GDM1 (cell line): ENCODE results near the gene NDUFB4.
"Not testable (repeated sequence)": the region's sequence is repeated elsewhere in the genome, so short reads cannot be mapped to it uniquely, and the experiment has no call there.

Experiments
- DNase-seq: peaks from one replicate; lab custom pipeline; 2025; lab: John Stamatoyannopoulos, UW

Gene NDUFB4

GRCh38 chr3:120637851-120638559, 41.9 kb downstream of the NDUFB4 start:
- DNase-seq, result peak; percentile 34

- not testable (repeated sequence) for DNase-seq
Measured at GRCh38 chr3:120638820-120639219, 42.7 kb downstream of the NDUFB4 start.

DNA sequence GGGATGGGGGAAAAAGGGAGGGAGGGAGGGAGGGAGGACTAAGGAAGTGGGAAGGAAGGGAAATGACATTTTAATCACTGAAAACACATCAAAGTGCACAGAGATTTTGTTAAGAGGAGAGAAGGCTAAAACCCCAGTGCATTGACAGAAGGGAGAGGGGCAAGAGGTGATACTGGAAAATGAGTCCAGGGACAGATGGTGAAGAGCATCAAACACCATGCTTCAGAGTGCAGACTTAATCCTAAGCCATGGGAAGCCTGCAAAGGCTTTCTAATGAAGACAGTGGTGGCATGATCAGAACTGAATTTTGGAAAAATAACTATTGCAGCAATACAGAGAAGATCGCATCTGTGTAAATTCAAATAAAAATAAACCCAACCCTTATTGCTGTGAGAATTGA, 44.1 kb downstream of the NDUFB4 start:
- DNase-seq, result no peak

DNA sequence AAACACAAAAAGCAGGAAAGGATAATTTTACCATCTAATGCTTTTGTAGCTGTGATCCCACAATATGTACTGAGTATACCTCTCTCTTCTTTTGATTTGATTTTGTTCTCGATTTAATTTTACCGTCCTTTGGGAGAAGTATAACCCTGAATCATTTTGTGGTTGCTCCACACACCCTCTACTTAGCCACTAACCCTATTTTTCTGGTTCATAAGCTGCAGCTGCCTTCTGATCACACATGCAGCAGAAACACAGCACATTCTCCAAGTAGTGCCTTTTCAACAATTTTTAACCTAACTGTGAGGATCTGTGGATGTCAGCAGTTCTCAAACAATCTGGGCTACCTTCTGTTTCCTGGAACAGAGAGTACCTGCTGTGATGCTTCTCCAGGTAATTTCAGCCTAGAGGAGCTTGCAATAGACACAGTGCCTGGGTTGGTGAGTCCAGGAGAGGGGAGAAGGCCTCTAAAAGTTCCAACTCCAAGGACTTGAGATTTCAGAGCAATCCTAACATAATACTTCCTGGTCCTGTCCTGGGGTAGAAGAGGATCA, 45.6 kb downstream of the NDUFB4 start:
- no peak for DNase-seq

GRCh38 chr3:120642368-120642948, 46.3 kb downstream of the NDUFB4 start:
- peak; percentile 83 for DNase-seq

DNA sequence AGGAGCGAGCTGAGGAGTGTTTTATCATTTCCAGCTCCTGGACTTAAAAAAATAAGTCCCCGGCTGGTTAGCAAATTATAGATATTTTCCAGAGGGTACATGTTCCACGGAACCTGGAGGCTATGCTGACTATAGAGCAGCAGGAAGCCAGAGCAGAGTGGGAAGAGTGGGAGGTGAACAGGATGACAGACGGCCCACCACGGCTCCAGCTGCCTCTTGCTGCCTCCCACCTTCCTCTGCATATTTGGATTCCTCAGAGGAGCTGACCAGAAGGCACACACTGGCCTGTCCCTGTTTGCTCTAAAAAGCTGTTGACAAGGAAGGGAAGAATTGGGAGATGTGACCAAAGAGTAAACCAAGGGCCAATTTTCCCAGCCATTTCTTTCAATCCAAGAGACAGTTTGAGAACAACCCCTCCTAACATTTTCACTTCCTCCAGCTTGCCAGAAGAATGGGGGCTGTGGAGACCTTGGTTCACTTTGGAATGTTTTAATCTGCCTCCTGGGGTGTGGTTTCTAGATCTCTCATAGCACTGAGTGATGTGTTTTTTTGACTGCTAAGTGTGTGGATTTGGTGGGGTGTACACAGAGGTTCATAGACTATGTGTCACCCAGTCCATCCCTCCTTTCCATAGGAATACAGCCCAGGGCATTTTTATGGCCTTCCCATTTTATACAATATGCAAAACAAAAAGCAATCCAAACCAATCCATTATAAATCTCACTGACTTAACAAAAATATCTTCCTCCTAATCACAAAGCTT, 49.1 kb downstream of the NDUFB4 start:
- no peak for DNase-seq

GRCh38 chr3:120646771-120647432, 50.8 kb downstream of the NDUFB4 start:
- DNase-seq, result no peak

DNA sequence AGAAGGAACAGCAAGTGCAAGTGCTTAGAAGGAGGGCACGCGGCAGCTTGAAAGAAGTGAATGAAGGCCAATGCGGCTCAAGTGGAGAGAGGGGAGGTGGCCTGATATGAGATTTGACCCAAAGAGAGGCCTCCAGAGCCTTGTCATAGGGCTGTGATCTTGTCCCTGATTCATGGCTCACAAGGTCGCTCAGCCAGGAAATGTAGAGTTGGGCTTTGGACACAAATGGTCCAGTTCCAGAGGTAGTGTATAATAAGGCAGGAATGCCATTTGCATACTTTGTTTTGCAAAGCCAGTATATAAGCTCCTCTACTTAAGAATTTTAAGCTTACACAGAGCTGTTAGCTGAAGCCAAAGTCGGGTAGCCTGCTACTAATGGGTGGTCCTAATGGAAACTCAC, 52.2 kb downstream of the NDUFB4 start:
- no peak for DNase-seq

- no peak for DNase-seq
Measured at GRCh38 chr3:120649830-120650233, 53.7 kb downstream of the NDUFB4 start.

DNA sequence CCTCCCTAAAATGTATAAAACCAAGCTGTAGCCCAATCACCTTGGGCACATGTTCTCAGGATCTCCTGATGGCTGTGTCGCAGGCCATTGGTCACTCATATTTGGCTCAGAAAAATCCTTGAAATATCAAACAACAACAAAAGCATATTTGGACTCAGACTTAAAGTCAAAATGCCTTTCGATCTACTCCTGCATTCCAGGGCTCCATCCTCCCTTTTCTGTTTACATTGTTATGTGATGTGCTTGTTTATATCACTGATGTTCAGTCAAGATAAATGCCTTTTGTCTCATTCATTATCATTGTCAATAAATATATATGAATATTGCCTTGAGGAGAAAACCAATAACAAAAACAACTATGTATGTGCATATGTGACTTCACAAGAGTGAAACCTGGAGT, 54.2 kb downstream of the NDUFB4 start:
- DNase-seq, result no peak
